ENCODE results near the gene ITPA. TPM values are rescaled to one million over a fixed set of nuclear protein-coding genes. Genes with fewer than 3 reads are reported as not detected.
"Not testable (repeated sequence)": the region's sequence is repeated elsewhere in the genome, so short reads cannot be mapped to it uniquely, and the experiment has no call there.

ITPA gene
- total RNA-seq, 1 donor from 2014 or later = 36.3 TPM

GRCh38 chr20:3173610-3174441 lies 35.5 kb upstream of the ITPA start:
- DNase-seq = peak; percentile 79

GRCh38 chr20:3174442-3175261 lies 34.6 kb upstream of the ITPA start:
- no peak for DNase-seq

- no peak for DNase-seq
These were observed 34.0 kb upstream of the ITPA start for GRCh38 chr20:3175270-3175669.

- DNase-seq = no peak
These were observed 31.4 kb upstream of the ITPA start for GRCh38 chr20:3177746-3178485.

GRCh38 chr20:3180319-3180718 lies 29.0 kb upstream of the ITPA start:
- no peak for DNase-seq

GRCh38 chr20:3181270-3181669 lies 28.0 kb upstream of the ITPA start:
- DNase-seq = no peak

GRCh38 chr20:3182429-3182828 lies 26.9 kb upstream of the ITPA start:
- DNase-seq = not testable (repeated sequence)

- no peak for DNase-seq
These were observed 25.2 kb upstream of the ITPA start for GRCh38 chr20:3183896-3184612.

GRCh38 chr20:3187861-3188260 lies 21.4 kb upstream of the ITPA start:
- DNase-seq = not testable (repeated sequence)

GRCh38 chr20:3188823-3189413 lies 20.4 kb upstream of the ITPA start:
- DNase-seq = no peak

- DNase-seq = peak; percentile 52
These were observed 19.7 kb upstream of the ITPA start for GRCh38 chr20:3189561-3190131.

GRCh38 chr20:3190681-3191111 lies 18.6 kb upstream of the ITPA start:
- no peak for DNase-seq

GRCh38 chr20:3192226-3193015 lies 16.9 kb upstream of the ITPA start:
- DNase-seq = no peak

- peak; percentile 76 for DNase-seq
These were observed 15.3 kb upstream of the ITPA start for GRCh38 chr20:3193806-3194616.

GRCh38 chr20:3194617-3195280 lies 14.5 kb upstream of the ITPA start:
- DNase-seq = no peak

- no peak for DNase-seq
These were observed 13.6 kb upstream of the ITPA start for GRCh38 chr20:3195590-3196237.

- no peak for DNase-seq
These were observed 10.1 kb upstream of the ITPA start for GRCh38 chr20:3199206-3199605.
